GM18907 (cell line): ENCODE results near the gene ICA1L.

Experiments used
- ATAC-seq: cut with Tn5 transposase; IDR thresholded peaks from one replicate; pipeline ENCODE4 v1.9.1; 2021; ENCODE audit warnings: mild to moderate bottlenecking, moderate library complexity; ENCODE audit not compliant: unreplicated experiment

The ICA1L gene

GRCh38 chr2:202750763-202751427 lies 120.7 kb downstream of the ICA1L start:
- no peak for ATAC-seq

- no peak for ATAC-seq
These were observed 122.1 kb downstream of the ICA1L start for GRCh38 chr2:202749477-202749876.

DNA sequence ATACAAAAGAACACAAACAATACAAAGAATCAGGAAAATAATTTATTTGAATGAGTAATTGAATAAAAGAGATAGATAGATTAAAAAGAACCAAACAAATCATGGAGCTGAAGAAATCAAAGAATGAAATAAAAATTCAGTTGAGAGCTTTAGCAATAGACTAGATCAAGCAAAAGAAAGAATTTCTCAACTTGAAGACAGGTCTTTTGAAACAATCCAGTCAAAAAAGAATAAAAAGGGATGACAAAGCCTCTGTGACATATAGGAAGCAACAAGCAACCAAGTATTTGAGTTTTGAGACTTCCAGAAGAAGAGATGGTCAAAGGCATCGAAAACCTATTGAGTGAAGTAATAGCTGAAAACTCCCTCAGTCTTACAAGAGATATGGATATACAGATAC lies 128.0 kb downstream of the ICA1L start:
- ATAC-seq: no peak

DNA sequence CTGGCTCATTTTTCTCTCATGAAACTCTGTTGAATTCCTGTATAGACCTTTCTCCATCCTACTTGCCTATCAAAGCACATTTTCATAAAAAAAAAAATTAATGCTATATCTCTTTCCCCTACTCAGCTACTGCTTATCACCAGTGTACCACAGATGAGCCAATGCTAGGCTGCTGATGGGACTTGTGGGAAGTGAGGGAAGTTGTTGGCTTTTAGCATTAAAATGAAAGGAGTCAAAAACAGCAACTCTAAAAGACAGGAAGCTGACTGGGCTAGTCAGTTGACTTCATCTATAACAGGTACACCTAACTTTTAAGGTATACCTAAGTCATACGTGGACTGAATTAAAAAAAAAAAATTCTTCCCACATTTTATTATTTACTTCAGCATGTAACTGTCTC lies 134.7 kb downstream of the ICA1L start:
- no peak for ATAC-seq

GRCh38 chr2:202726070-202726469 lies 145.5 kb downstream of the ICA1L start:
- no peak for ATAC-seq

DNA sequence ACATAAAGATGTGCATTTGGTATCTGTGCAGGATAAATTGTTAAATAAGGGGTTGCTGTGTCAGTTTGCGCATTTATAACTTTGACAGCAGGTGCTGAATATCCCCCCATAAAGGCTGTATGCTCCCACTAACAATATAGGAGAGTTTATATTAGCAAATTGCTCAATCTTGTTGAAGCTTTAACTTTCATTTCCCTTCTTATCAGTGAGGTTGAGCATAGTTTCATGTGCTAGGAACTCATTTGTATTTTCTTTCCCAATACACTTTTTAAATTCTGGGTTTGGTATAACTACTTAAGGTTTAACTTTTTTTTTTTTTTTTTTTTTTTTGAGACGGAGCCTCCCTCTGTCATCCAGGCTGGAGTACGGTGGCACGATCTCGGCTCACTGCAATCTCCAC lies 147.8 kb downstream of the ICA1L start:
- ATAC-seq: no peak
